Ishikawa (cell line): ENCODE results near the gene ASB1.

Experiments used
- CEBPB ChIP-seq: IDR thresholded peaks from 2 replicates; pipeline ENCODE4 v1.6.1; 2012
- CREB1 ChIP-seq: IDR thresholded peaks from 2 replicates; pipeline ENCODE4 v1.6.1; 2012; ENCODE audit warnings: low read depth
- EGR1 ChIP-seq: IDR thresholded peaks from 2 replicates; pipeline ENCODE4 v1.6.1; 2012
- EP300 ChIP-seq: IDR thresholded peaks from 2 replicates; pipeline ENCODE4 v1.6.1; 2012; ENCODE audit warnings: borderline replicate concordance
- FOXM1 ChIP-seq: IDR thresholded peaks from 2 replicates; pipeline ENCODE4 v1.6.1; 2012; ENCODE audit warnings: low read depth, borderline replicate concordance
- MAX ChIP-seq: IDR thresholded peaks from 2 replicates; pipeline ENCODE4 v1.6.1; 2012
- NFIC ChIP-seq: IDR thresholded peaks from 2 replicates; pipeline ENCODE4 v1.6.1; 2012
- RAD21 ChIP-seq: IDR thresholded peaks from 2 replicates; pipeline ENCODE4 v1.6.1; 2012; ENCODE audit warnings: low read depth
- TAF1 ChIP-seq: IDR thresholded peaks from 2 replicates; pipeline ENCODE4 v1.6.1; 2012; ENCODE audit warnings: low read depth, mild to moderate bottlenecking
- TCF12 ChIP-seq: IDR thresholded peaks from 2 replicates; pipeline ENCODE4 v1.6.1; 2012; ENCODE audit warnings: low read depth
- TEAD4 ChIP-seq: IDR thresholded peaks from 2 replicates; pipeline ENCODE4 v1.6.1; 2012
- USF1 ChIP-seq: IDR thresholded peaks from 2 replicates; pipeline ENCODE4 v1.6.1; 2012
- YY1 ChIP-seq: IDR thresholded peaks from 2 replicates; pipeline ENCODE4 v1.6.1; 2012; ENCODE audit warnings: low read depth
- ZBTB7A ChIP-seq: IDR thresholded peaks from 2 replicates; pipeline ENCODE4 v1.6.1; 2012; ENCODE audit warnings: low read depth
- TF ChIP-seq, protein P1 (sequence below): IDR thresholded peaks from 2 replicates; pipeline ENCODE4 v1.6.1; 2012; ENCODE audit warnings: low read depth, mild to moderate bottlenecking

Gene ASB1

DNA sequence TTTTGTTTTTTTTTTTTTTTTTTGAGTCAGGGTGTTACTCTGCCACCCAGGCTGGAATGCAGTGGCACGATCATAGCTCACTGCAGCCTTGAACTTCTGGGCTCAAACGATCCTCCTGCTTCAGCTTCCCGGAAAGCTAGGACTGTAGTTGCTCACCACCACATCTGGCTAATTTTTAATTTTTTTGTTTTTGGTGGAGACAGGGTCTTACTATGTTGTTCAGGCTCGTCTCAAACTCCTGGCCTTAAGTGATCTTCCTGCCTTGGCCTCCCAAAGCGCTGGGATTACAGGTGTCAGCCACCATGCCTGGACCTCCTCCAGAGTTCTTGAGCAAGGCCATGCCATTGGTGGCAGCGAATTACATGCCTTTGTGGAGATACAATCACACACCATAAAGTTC is 35.2 kb downstream of the ASB1 start:
- no peak for TF ChIP-seq EP300
- no peak for TF ChIP-seq CREB1
- no peak for TF ChIP-seq YY1
- TF ChIP-seq FOXM1 = no peak
- TF ChIP-seq RAD21 = no peak
- TF ChIP-seq MAX = no peak
- TF ChIP-seq ZBTB7A = no peak

DNA sequence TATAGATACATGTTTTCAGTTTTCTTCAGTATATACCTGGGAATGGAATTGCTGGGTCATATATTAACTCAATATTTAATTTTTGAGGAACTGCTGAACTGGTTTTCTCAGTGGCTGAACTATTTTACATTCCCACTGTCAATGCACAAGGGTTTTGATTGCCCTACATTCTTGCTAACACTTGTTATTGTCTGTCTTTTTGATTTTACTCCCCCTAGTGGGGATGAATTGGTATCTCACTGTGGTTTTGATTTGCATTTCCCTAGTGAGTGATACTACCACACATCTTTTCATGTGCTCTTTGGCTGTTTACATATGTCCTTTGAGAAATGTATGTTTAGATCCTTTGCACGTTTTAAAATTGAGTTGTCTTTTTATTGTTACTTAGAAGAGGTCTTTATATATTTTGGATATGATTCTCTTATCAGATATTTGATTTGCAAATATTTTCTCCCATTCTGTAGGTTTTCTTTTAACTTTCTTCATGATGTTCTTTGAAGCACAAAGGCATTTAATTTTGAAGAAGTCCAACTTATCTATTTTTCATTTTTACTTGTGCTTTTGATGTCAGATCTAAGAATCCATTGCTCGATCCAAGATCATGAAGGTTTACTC is 36.2 kb downstream of the ASB1 start:
- TF ChIP-seq EP300 (no peak), NFIC (no peak), ZBTB7A (no peak), TAF1 (no peak), FOXM1 (no peak), RAD21 (peak; percentile 65), CEBPB (no peak), YY1 (no peak), USF1 (no peak), MAX (no peak), TCF12 (no peak), TEAD4 (0 out of 2 replicates have a peak, but pooled peaks have one; percentile 14), CREB1 (no peak)
- TF ChIP-seq, protein P1, sequence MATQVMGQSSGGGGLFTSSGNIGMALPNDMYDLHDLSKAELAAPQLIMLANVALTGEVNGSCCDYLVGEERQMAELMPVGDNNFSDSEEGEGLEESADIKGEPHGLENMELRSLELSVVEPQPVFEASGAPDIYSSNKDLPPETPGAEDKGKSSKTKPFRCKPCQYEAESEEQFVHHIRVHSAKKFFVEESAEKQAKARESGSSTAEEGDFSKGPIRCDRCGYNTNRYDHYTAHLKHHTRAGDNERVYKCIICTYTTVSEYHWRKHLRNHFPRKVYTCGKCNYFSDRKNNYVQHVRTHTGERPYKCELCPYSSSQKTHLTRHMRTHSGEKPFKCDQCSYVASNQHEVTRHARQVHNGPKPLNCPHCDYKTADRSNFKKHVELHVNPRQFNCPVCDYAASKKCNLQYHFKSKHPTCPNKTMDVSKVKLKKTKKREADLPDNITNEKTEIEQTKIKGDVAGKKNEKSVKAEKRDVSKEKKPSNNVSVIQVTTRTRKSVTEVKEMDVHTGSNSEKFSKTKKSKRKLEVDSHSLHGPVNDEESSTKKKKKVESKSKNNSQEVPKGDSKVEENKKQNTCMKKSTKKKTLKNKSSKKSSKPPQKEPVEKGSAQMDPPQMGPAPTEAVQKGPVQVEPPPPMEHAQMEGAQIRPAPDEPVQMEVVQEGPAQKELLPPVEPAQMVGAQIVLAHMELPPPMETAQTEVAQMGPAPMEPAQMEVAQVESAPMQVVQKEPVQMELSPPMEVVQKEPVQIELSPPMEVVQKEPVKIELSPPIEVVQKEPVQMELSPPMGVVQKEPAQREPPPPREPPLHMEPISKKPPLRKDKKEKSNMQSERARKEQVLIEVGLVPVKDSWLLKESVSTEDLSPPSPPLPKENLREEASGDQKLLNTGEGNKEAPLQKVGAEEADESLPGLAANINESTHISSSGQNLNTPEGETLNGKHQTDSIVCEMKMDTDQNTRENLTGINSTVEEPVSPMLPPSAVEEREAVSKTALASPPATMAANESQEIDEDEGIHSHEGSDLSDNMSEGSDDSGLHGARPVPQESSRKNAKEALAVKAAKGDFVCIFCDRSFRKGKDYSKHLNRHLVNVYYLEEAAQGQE = no peak

DNA sequence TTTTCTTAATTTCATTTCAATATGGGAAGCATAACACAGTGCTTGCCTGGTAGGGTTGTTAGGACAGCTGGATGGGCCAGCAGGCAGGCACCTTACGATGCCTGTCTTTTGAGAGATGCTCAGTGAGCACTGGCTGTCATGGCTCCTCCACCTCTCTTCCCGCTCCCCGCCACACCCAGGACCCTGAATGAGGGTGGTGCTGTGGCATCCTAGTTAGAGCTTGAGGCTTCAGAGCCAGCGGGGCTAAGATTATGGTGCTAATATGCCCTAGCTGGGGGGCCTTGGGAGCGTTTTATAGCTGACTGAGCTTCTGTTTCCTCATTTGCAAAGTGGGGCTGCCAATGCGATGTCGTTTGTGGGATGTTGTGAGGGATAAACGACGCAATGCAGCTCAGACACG is 37.7 kb downstream of the ASB1 start:
- TF ChIP-seq TEAD4 (no peak), MAX (no peak), USF1 (no peak), EGR1 (no peak), CREB1 (no peak), CEBPB (no peak), RAD21 (no peak), NFIC (no peak), FOXM1 (no peak)
- TF ChIP-seq, protein P1 = no peak

DNA sequence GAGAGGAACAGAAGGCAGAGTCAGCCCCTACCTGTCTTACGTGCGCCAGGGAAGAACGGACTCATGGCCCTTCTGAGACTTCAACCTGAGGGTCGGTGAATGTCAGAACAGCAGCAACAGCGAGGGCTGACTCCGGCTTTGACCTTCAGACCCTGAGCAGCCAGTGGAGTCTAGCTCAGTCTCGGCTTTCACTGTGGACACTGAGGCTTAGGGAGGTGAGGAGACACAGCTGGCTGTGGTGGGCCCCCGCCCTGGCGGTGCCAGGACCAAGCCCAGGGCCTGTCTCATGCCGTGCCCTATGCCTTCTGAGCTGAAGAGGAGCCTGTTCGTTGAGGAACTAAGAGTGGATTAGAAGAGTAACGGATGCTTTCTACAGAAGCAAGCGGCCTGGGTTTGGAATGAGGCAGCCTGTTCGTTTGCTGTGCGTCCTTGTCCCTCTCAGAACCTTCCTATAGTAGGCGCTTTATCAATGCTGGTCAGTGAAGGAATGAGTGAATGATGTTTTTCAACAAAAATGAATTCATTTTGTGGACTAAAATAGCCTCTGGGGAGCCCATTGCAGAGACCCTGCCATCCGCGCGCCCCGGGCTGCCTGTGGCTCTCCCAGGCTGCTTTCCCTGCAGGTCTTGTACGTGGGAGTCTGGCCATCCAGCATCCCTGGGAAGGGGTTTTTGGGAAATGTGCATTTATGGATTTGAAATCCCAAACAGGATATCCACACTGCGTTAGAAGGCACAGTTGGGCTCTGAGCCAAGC is 38.9 kb downstream of the ASB1 start:
- TF ChIP-seq MAX (no peak), NFIC (no peak; the same call in 1 of the 2 replicates), RAD21 (no peak), YY1 (no peak), USF1 (no peak), ZBTB7A (no peak), EP300 (no peak), CEBPB (no peak), TEAD4 (no peak), TAF1 (no peak), EGR1 (no peak), CREB1 (no peak)
- TF ChIP-seq, protein P1 = no peak
